Esophagus muscularis mucosa (tissue), 3 donors: ENCODE data around the gene DHPS.

Experiments used
- CTCF ChIP-seq, 3 experiments: fragments of 200-600 bp in 2 of 3; fragments of 450-650 bp in 1 of 3; sonication (generic) in 2 of 3; IDR thresholded peaks; one replicate each; pipeline ENCODE4 v1.5.1; 2017 to 2019; ENCODE audit warnings: antibody characterized with exemption in 3 of 3, mild to moderate bottlenecking in 2 of 3, moderate library complexity in 1 of 3
- POLR2A ChIP-seq: fragments of 450-650 bp; IDR thresholded peaks from one replicate; pipeline ENCODE4 v1.6.1; 2017; ENCODE audit warnings: antibody characterized with exemption, moderate library complexity, mild to moderate bottlenecking, low read depth

- TF ChIP-seq CTCF (IDR thresholded peaks at IDR 0.05) (no peak), POLR2A (no peak)
Observed at GRCh38 chr19:12695997-12696365, 14.3 kb upstream of the DHPS start.
